HG03520 (cell line): Measurements from ENCODE around the gene PAPLN.
"Not testable (repeated sequence)": the region's sequence is repeated elsewhere in the genome, so short reads cannot be mapped to it uniquely, and the experiment has no call there.

ENCODE experiments used
- ATAC-seq: cut with Tn5 transposase; IDR thresholded peaks from one replicate; pipeline ENCODE4 v1.9.1; 2021; ENCODE audit warnings: mild to moderate bottlenecking, moderate library complexity; ENCODE audit not compliant: unreplicated experiment

PAPLN gene

DNA sequence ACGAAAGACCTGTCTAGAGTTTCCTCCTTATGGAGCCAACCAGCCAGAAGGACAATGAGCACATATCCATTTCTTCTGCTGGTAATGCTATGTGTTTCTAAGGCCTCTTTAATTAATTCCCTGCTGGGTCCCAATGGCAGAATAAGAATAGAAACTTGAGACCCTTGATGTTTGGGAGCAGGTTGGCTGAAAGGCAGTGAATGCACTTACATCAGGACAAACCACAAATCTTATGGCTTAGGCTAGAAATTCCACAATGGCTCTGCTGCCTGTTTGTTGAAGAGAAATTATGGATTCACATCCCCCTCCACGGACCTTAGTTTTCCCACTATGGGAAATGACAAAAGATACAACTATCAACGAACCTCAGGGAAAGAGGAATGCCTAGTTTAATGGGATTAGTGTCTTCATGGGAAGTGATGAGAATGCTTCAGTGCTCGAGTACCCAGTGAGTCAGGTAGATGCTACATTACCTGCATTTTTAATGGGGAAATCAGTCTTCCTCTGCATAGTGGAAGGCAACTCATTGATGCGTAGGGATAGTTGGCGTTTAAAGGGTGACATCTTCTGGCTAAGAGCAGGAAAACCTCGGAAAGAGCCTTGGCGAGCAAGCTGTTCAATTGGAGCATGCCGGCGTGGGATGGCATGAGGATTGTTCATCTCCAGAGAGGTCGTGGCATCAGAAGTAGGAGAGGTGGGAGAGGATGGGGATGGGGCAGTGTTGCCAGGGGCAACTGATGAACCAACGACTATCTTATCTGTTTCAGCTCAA lies 46.5 kb downstream of the PAPLN start:
- ATAC-seq: no peak

DNA sequence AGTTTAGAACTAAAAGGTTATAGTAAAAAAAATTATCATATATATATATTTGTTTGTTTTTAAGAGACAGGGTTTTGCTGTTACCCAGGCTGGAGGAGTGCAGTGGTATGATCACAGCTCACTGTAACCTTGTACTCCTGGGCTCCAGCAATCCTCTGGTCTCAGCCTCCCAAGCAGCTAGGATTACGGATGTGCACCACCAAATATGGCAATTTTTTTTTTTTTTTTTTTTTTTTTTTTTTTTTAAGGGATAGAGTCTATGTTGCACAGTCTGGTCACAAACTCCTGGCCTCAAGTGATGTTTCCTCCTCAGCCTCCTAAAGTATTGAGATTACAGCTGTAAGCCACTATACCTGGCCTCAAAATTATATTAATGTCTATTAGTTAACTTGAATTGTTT lies 48.7 kb downstream of the PAPLN start:
- no peak for ATAC-seq

DNA sequence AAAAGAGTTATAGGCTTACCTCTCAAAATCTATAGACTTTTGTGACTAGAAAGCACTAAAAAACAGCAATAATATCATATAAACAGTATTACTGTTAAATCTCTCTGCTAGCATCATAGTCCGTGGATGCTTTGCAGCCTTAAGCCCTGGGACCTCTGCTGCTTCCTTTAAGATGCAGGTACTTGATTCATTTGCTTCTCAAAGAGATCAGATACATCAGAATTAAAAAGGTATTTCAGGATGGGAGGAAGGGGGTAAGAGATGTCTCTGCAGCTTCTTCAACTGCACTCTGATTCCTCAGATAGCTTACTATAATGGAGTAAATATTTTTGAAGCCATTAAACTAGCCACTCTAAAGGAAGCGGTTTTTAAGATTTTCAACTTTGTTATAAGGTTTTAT lies 49.3 kb downstream of the PAPLN start:
- ATAC-seq: no peak

DNA sequence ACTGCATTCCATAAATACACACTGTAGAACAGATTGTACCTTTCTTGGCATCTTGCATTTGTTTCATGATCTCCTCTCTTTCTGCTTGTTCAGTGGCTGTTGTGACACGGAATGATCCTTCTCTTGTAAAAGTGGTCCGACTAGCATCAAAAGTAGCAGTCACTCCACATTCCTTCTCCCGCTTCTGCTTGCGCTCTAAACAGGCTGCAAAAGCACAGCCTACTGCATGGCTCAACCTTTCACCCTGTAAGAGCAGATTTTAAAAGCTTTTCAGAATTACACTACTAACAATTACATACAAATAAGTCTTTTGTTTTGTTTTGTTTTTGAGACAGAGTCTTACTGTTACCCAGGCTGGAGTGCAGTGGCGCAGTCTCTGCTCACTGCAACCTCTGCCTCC lies 49.8 kb downstream of the PAPLN start:
- no peak for ATAC-seq

DNA sequence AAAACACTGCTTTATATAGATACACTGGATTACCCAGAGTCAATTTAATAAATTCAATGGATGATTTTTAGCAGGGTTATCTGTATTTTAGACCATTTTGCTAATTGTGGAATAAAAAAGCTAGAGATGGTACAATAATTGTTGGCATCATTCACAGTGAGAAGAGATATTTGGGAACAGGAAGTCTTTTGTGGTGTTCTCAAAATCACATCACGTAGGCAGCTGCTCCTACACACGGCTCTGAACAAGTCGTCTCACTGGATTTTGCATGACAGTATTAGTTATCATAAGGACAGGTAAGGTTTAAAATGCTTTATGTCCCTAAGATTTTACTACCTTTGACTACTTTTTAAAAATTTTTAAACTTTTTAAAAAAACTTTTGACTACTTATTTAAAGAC lies 52.0 kb downstream of the PAPLN start:
- no peak for ATAC-seq

DNA sequence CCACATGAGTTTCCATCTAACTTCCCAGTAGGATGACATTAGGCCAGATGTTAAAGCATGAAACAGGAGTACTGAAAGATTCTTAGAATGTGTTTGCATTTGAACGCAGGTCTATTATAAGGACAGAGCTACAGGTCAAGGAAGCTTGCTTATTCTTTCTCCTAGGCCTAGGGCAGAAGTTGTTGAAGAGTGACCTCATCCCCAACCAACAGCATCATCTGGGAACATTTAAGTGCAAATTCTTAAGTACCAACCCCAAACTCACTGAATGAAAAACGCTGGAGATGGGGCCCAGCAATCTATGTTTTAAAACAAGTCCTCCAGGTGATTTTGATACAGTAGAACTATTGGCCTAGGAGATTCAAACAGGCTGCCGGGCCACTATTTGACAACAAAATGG lies 52.4 kb downstream of the PAPLN start:
- ATAC-seq: no peak

DNA sequence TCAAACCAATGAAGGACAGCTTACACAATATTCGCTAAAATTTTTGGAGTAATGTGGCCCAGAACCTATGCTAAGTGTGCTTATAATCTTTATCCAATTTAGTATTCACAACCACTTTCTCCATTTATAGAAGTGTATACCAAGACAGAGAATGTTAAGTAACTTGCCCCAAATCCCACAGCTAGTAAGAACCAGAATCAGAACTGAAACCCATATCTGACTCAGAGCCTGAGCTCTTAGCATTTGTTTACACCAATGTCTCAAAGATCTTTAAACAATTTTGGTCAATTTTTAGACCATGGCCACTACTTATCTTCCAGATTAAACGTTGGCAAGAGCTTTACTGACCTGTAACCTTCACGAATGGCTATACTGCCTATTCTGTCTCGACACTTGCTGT lies 53.0 kb downstream of the PAPLN start:
- ATAC-seq: peak; percentile 44

DNA sequence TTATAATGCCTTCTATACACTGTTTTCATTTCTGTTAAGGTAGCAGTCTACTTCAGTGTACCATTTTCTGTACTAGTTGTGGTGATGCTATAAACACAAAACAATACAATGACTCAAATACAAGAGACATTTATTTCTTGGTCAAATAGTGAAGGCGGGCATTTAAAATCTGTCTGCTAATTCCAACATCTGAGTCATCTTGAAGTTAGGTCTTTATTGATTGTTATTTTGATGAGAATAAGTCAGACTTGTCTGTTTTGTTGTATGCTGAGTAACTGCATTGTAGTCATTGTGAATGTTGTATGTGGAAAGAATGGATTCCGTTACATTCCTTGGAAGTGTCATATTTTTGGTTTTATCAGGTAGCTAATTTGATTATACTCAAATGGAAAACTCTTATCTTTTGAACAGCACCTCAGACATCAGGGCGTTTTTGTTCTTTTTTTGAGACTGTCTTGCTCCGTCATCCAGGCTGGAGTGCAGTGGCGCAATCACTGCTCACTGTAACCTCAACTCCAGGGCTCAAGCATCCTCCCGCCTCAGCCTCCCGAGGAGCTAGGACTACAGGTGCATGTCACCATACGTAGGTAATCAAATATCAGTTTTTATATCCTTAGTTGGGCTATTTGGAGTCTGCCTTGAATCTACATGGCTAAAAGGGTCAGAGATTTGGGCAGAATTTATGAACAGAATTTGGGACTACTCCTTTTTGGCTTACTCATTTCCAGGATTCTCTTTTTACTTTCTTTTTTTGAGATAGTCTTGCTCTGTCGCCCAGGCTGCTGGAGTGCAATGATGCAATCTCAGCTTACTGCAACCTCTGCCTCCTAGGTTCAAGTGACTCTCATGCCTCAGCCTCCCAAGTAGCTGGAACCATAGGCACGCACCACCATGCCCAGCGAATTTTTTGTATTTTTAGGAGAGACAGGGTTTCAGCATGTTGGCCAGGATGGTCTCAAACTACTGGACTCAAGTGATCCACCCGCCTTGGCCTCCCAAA lies 56.8 kb downstream of the PAPLN start:
- no peak for ATAC-seq

DNA sequence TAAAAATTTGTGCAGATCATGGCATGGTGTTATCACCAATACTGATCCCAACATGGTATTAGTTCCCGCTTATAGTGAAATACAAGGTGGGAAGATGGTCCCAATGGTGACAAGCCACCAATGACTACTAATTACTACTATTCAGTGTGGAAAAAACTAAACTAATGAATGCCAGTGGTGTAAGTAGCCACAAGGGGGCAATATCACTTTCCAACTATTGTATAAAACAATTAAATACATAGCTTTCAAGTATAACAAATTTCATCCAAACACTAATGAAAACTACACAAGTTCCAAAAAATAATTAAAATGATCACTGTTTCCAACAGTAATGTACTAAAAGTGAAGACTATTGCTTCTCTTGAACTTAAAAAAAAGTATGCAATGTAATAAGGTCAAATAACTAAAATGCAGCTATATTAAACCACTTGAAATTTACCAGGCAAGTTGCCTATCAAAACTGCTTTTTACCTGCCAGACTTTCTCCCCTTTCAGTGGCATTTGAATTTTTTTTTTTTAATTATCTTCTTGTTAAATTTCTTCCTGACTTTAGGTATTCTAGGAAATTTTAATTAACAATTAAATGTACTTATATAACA lies 58.0 kb downstream of the PAPLN start:
- ATAC-seq: no peak

DNA sequence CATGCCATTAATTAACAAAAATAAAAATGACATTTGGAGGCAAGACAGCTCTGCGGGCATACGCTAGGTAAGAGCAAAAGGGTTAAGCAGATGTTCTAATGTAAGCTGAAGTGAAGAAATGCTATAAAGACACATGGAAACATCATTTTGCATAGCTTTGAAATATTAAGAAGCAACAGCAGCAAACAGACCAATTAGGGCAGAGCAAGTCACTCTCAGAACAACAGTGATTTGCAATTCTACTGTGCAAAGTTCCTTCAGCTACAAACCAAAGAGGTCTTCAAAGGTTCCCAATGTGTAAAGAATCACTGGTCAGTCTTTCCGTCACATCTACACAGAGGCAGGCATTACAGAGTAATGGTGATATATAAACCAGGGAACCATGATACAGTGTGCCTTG lies 68.2 kb downstream of the PAPLN start:
- ATAC-seq: no peak

DNA sequence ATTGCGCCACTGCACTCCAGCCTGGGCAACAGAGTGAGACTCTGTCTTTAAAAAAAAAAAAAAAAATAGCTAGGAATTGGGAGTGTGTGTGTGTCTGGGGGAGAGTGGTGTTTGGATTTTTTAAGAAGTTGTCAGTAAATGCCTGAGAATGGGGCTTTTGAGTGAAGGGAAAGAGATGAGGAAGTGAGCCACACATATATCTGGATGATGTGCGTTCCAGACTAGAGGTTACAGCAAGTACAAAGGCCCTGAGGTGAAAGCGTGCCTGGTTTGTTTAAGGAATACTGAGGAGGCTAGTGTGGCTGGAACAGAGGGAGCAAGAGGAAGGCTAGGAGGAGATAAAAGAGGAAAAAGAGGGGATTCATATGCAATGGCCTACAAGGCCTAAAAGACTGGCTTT lies 70.0 kb downstream of the PAPLN start:
- no peak for ATAC-seq

DNA sequence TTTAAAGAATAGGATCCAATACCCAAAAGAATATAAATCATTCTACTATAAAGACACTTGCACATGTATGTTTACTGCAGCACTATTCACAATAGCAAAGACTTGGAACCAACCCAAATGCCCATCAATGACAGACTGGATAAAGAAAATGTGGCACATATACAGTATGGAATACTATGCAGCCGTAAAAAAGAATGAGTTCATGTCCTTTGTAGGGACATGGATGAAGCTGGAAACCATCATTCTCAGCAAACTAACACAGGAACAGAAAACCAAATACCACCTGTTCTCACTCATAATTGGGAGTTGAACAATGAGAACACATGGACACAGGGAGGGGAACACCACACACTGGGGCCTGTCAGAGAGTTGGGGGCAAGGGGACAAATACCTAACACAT lies 71.9 kb downstream of the PAPLN start:
- ATAC-seq: not testable (repeated sequence)

DNA sequence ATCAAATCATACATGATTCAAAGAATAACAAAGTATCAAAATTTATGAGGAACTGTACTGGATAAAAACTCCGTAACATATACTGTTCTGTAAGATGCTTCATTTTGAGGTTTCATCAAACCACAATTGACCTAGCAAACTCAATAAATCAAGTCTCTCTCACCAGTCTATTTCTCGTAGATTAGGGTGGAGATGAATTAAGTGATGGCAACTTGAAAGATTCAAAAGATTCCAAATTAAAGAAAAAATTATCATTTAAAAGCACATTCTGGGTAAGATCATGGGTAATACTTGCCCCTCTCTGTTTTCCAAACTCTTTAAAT lies 74.4 kb downstream of the PAPLN start:
- ATAC-seq: no peak

DNA sequence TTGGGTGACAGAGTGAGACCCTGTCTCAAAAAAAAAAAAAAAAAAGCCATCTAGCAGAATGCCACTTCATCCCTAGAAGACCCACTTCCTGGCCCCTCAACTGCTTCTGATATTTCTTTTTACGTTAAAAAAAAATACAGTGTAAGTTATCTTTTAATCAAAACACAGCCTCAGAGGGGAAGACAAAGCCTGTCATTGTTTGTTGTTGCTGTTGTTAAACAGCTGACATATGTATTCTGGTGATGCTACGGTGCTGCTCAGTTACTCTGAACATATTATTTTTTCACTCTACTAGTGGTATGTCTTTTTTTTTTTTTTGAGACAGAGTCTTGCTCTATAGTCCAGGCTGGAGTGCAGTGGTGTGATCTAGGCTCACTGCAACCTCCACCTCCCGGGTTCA lies 75.4 kb downstream of the PAPLN start:
- no peak for ATAC-seq

DNA sequence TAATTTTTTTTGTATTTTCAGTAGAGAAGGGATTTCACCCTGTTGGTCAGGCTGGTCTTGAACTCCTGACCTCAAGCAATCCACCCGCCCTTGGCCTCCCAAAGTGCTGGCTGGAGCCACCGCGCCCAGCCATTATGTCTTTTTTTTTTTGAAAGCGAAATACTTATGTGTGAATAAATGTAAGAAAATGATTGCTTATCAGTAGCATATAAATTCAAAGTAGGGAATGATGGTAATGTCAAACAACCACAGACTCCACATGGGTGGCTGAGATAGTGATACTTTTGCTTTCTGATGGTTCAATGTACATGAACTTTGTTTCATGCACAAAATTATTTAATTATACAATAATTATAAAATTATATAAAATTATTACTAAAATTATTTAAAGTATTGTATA lies 75.8 kb downstream of the PAPLN start:
- ATAC-seq: no peak

DNA sequence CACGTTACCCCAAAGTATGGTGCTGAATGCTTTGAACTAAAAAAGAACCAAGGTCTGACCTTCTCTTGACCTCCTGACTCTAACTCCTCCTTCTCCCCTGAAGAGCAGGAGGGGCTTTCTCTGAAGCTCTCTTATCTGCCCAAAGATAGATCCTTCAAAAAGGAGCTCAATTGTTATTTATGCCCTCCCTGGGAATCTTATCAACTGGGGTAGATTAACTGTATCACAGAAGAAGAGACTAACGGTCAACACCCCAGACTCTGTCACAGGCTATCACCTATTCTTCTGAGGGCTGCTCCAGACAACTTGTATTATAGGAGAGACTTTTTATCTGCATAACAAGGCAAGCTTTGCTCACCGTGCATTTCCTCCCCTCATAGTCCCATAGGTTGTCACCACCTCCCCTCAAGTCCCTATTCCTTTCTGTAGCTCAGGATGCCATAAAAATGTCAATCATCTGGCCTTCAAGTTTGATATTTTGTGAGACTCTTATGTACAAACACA lies 86.6 kb downstream of the PAPLN start:
- ATAC-seq: no peak
